GM12892 (cell line): ENCODE results near the gene C1orf210.

ENCODE experiments used
- DNase-seq: peaks from one replicate; pipeline ENCODE4 v3.0.0; 2011; ENCODE audit not compliant: insufficient read length
- FAIRE-seq: peaks from 2 replicates; lab custom pipeline; 2011; peaks lifted over from hg19 to GRCh38; lab: Jason Lieb, UNC
- POLR2A ChIP-seq: IDR thresholded peaks from 2 replicates; pipeline ENCODE4 v1.6.1; 2011; ENCODE audit warnings: low read depth, low read length, control low read depth
- POLR2AphosphoS5 ChIP-seq: IDR thresholded peaks from 2 replicates; pipeline ENCODE4 v1.6.1; 2011; ENCODE audit warnings: low read depth, low read length, control low read depth
- TAF1 ChIP-seq: IDR thresholded peaks from 2 replicates; pipeline ENCODE4 v1.6.1; 2011; ENCODE audit warnings: low read depth, mild to moderate bottlenecking, control low read depth, low read length, borderline replicate concordance

C1orf210 gene

DNA sequence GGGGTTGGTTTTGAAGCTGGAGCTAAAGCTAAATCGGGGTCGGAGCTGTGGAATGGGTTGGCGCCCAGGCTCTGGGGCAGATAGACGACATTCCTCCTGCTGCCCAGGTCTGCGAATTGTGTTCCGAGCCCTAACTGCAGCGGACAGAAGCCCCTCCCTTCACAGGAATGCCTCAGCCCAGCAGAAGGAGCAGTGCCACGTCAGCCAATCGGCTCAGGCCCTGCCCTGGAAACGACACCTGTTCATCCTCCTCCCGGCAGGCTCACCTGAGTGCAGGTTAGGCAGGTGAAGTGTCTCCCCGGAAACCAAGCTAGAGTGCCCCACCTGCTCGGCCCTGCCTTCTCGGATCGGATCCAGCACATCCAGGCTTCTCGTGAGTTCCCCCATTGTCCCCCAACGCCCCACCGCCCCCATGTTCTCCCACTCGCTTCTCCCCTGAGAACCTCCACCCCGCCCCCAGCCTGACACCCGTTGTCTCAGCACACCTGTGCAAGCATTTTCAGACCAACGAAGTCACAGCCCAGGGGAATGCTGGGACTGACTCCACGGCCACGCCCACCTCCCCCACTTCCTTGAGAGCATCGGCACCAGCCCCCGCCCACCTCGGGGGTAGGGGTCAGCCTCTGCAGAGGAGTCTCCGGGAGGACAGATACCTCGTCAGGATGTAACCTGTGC, 14.8 kb downstream of the C1orf210 start:
- TF ChIP-seq POLR2AphosphoS5: no peak
- no peak for TF ChIP-seq POLR2A
- TF ChIP-seq TAF1: no peak
- DNase-seq: no peak
- no peak for FAIRE-seq

- no peak for FAIRE-seq
- DNase-seq: no peak
- TF ChIP-seq POLR2AphosphoS5 (no peak), POLR2A (no peak), TAF1 (no peak)
Measured at GRCh38 chr1:43269627-43270375, 15.6 kb downstream of the C1orf210 start, which contains the start of gene TMEM125. Gene TMEM125 (plus strand): TSS chr1:43269983. CDS start chr1:43272723, 2,740 bp downstream.

DNA sequence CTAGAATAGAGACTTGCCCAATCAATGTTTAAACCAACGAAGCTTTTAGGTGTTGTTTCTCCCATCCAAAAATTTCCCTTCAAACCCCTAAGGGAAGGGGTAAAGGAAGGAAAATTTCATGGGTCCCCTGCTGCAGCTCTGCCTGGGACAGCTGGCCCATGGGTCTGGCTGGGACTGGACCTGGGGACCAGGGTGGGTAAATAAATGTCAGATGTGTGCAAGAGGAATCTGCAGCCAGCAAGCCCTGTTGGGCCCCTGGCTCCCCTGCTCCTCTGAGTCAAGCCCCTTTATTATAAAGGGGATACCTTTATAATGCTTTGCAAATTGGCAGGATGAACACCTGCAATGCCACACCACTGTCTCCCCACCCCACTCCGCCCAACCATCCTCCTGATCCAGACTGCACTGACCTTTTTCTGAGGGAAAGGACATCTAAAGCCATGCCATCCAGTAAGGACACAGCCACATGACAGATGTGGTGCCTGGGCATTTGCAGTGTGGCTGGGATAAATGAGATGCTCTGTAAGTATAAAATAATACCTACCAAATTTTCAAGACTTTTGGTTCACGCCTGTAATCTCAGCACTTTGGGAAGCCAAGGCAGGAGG, 17.5 kb downstream of the C1orf210 start:
- no peak for FAIRE-seq
- TF ChIP-seq TAF1: no peak
- no peak for TF ChIP-seq POLR2AphosphoS5
- no peak for TF ChIP-seq POLR2A

DNA sequence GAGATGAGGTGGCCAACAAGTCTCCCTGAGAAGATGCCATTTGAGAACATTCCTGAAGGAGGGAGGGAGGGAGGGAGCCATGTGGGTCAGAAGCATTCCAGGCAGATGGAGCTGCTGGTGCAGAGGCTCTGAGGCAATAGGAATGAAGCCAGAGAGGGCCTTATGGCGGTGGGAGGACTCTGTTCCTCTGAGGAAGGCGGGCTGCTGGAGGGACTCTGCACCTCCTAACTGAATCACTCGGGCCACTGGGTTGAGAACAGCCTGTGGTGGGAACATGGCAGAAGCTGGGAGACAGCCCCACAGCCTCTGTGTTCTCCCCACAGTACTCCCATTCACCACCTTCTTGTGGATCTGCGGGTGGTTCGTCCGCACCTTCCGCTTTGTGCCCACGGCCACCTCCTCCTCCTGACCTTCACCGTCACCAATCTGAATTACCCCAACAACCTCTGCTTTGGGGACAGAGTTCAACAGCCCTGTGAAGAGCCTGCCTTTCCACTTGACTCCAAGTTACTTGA, 18.0 kb downstream of the C1orf210 start:
- no peak for FAIRE-seq
- TF ChIP-seq POLR2AphosphoS5: no peak
- no peak for DNase-seq

More for the DNA sequence above, 17.5 kb downstream of the C1orf210 start:
- no peak for DNase-seq

DNA sequence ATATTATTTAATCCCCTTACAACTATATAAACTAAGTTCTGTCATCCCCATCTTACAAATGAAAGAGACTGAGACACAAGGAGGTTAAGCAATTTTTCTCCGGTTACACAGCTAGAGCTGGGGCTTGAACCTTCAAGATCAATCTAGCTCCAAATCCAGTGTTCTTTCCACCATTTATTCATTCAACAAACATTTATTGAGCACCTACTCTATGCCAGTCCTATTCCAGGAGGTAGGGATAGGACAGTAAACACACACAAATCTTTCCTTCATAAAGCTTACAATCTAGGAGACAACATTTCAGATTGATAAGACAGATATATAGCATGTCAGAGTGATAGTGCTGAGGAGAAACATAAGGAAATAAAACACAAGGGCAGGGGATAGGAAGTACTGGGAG, 18.5 kb downstream of the C1orf210 start:
- DNase-seq: no peak
- TF ChIP-seq TAF1 (no peak), POLR2AphosphoS5 (no peak), POLR2A (no peak)
- no peak for FAIRE-seq

DNA sequence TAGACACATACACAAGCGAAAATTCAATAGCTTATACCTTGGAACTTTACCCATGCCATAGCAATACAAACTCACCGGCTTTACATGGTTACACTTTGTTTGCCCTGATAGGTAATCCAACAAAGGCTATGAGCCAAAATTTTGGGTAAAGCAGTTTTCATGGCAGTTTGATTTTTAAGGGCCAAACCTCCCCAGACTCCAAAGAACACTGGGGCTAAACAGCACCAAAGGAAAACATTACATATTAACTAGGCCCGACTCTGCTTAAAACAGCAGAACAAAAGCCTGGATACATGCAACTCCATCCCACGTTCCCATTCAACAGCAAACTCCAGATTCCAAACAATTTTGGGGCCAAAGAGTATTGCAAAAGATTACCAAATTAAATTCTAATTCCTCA, 19.9 kb downstream of the C1orf210 start:
- TF ChIP-seq POLR2A: no peak
- no peak for TF ChIP-seq TAF1
- TF ChIP-seq POLR2AphosphoS5: no peak
- no peak for DNase-seq
- no peak for FAIRE-seq

GRCh38 chr1:43258370-43258769, 27.0 kb downstream of the C1orf210 start:
- TF ChIP-seq TAF1: no peak
- TF ChIP-seq POLR2AphosphoS5: no peak
- TF ChIP-seq POLR2A: no peak
- DNase-seq: no peak
- FAIRE-seq: no peak

GRCh38 chr1:43256675-43257570, 28.5 kb downstream of the C1orf210 start:
- TF ChIP-seq TAF1 (no peak), POLR2A (no peak), POLR2AphosphoS5 (no peak)
- FAIRE-seq: no peak
- DNase-seq: no peak

DNA sequence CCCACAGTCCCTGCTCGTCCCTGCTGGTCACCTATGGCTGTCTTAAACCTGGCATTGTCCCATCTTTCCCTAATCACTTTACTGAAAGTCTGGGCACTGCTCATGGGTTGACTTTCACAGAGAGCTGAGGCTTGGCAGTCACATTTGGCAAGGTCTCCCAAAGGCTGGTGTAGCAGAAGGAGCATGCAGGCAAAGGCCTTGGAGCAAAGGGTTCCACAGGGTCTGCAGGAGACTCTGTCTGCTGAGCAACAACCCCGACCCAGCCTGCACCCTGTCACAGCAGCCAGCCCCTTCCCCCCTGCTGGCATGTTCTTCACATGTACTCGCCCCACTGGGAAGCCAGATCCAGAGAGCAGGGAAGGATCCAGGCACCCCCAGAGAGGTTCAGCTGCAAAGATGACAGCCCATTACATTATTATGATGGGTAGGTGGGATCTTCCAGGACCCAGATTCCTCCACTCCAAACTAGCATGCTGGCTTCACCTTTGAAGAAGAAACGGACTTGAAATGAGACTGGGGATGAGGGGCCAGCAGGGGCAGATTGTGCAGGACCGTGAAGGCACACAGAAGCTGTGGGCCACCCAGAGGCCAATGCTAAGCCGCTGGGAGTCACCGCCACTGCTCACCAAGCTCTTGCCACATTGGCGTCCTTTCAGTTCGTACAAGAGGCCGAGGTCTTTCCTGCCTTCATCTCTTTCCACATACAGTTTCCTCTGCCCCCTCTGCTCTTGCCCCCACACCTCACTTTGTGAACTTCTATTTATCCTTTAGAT, 29.8 kb downstream of the C1orf210 start:
- FAIRE-seq: no peak
- TF ChIP-seq TAF1 (no peak), POLR2AphosphoS5 (no peak), POLR2A (no peak)
- DNase-seq: no peak

- no peak for DNase-seq
- no peak for FAIRE-seq
- TF ChIP-seq POLR2AphosphoS5 (no peak), POLR2A (no peak), TAF1 (no peak)
Measured at GRCh38 chr1:43253876-43254275, 31.5 kb downstream of the C1orf210 start.

GRCh38 chr1:43253173-43253572, 32.2 kb downstream of the C1orf210 start:
- TF ChIP-seq POLR2AphosphoS5 (no peak), POLR2A (no peak), TAF1 (no peak)
- FAIRE-seq (no peak), DNase-seq (no peak)
